H9 (cell line): ENCODE results near the gene KLRC4. TPM values are rescaled to one million over a fixed set of nuclear protein-coding genes. Genes with fewer than 3 reads are reported as not detected.
"Not testable (repeated sequence)": the region's sequence is repeated elsewhere in the genome, so short reads cannot be mapped to it uniquely, and the experiment has no call there.

Source experiments
- DNase-seq: peaks from one replicate; pipeline ENCODE4 v3.0.0-alpha.2; 2017
- H2AFZ ChIP-seq: one replicate; pipeline ENCODE4 v1.6.1; 2013; ENCODE audit warnings: mild to moderate bottlenecking, low read length, control low read depth, moderate library complexity
- H2AK5ac ChIP-seq: 2 replicates; pipeline ENCODE4 v1.6.1; 2013; ENCODE audit warnings: low read length, control low read depth, mixed read lengths; ENCODE audit not compliant: insufficient read length
- H2BK120ac ChIP-seq: one replicate; pipeline ENCODE4 v1.6.1; 2013; ENCODE audit warnings: low read depth, mild to moderate bottlenecking, low read length, control low read depth, inconsistent platforms; ENCODE audit not compliant: poor library complexity, severe bottlenecking
- H2BK12ac ChIP-seq: 2 replicates; pipeline ENCODE4 v1.6.1; 2013; ENCODE audit warnings: low read length, control low read depth, mixed read lengths, low read depth; ENCODE audit not compliant: insufficient read length
- H2BK15ac ChIP-seq: 2 replicates; pipeline ENCODE4 v1.6.1; 2013; ENCODE audit warnings: low read depth, low read length, control low read depth
- H2BK20ac ChIP-seq: one replicate; pipeline ENCODE4 v1.6.1; 2013; ENCODE audit warnings: low read depth, mild to moderate bottlenecking, low read length, control low read depth, inconsistent platforms; ENCODE audit not compliant: poor library complexity, severe bottlenecking
- H2BK5ac ChIP-seq: 2 replicates; pipeline ENCODE4 v1.6.1; 2013; ENCODE audit warnings: low read length, control low read depth, mixed read lengths; ENCODE audit not compliant: insufficient read length
- H3K14ac ChIP-seq: 2 replicates; pipeline ENCODE4 v1.6.1; 2013; ENCODE audit warnings: low read length, control low read depth; ENCODE audit not compliant: insufficient read depth
- H3K18ac ChIP-seq: 2 replicates; pipeline ENCODE4 v1.6.1; 2013; ENCODE audit warnings: low read depth, mild to moderate bottlenecking, mixed read lengths, low read length, control low read depth; ENCODE audit not compliant: insufficient read length
- H3K23ac ChIP-seq: 2 replicates; pipeline ENCODE4 v1.6.1; 2013; ENCODE audit warnings: low read length, control low read depth, mixed read lengths, low read depth; ENCODE audit not compliant: insufficient read length
- H3K23me2 ChIP-seq: 2 replicates; pipeline ENCODE4 v1.6.1; 2013; ENCODE audit warnings: low read depth, mild to moderate bottlenecking, mixed read lengths, low read length, control low read depth; ENCODE audit not compliant: insufficient read length, poor library complexity, severe bottlenecking
- H3K27ac ChIP-seq: 2 replicates; pipeline ENCODE4 v1.5.1; 2013; ENCODE audit warnings: low read length, control low read depth, mixed read lengths, low read depth; ENCODE audit not compliant: insufficient read length
- H3K27me3 ChIP-seq: 2 replicates; pipeline ENCODE4 v1.6.1; 2013; ENCODE audit warnings: low read length, control low read depth, inconsistent platforms; ENCODE audit not compliant: insufficient read depth
- H3K4ac ChIP-seq: 2 replicates; pipeline ENCODE4 v1.6.1; 2013; ENCODE audit warnings: low read depth, mild to moderate bottlenecking, control low read depth, inconsistent platforms, low read length, moderate library complexity
- H3K4me1 ChIP-seq: 2 replicates; pipeline ENCODE4 v1.6.1; 2013; ENCODE audit warnings: low read length, control low read depth, inconsistent platforms; ENCODE audit not compliant: insufficient read depth
- H3K4me2 ChIP-seq: 2 replicates; pipeline ENCODE4 v1.6.1; 2013; ENCODE audit warnings: low read length, control low read depth, mixed read lengths; ENCODE audit not compliant: insufficient read length, insufficient read depth
- H3K56ac ChIP-seq: 2 replicates; pipeline ENCODE4 v1.6.1; 2013; ENCODE audit warnings: low read depth, mild to moderate bottlenecking, mixed read lengths, low read length, control low read depth; ENCODE audit not compliant: insufficient read length
- H3K79me1 ChIP-seq: 2 replicates; pipeline ENCODE4 v1.6.1; 2013; ENCODE audit warnings: low read depth, mild to moderate bottlenecking, moderate library complexity, low read length, control low read depth, inconsistent platforms; ENCODE audit not compliant: insufficient read depth, poor library complexity, severe bottlenecking
- H3K79me2 ChIP-seq: 2 replicates; pipeline ENCODE4 v1.6.1; 2013; ENCODE audit warnings: low read length, control low read depth, inconsistent platforms; ENCODE audit not compliant: insufficient read depth
- H3K9ac ChIP-seq: 2 replicates; pipeline ENCODE4 v1.6.1; 2013; ENCODE audit warnings: low read length, control low read depth, mixed read lengths; ENCODE audit not compliant: insufficient read length; ENCODE audit errors: extremely low read depth
- H3K9me3 ChIP-seq: one replicate; pipeline ENCODE4 v1.6.1; 2013; ENCODE audit warnings: low read depth, low read length, inconsistent platforms; ENCODE audit not compliant: control insufficient read depth
- H3T11ph ChIP-seq: one replicate; pipeline ENCODE4 v1.6.1; 2013; ENCODE audit warnings: mild to moderate bottlenecking, low read length, control low read depth, inconsistent platforms
- H4K20me1 ChIP-seq: one replicate; pipeline ENCODE4 v1.6.1; 2013; ENCODE audit not compliant: control insufficient read depth, insufficient read length, insufficient read depth
- H4K5ac ChIP-seq: 2 replicates; pipeline ENCODE4 v1.6.1; 2013; ENCODE audit warnings: low read depth, mild to moderate bottlenecking, mixed read lengths, low read length, control low read depth; ENCODE audit not compliant: insufficient read length
- H4K8ac ChIP-seq: replicated peaks from 2 replicates; pipeline ENCODE4 v1.6.1; 2013; ENCODE audit warnings: low read length, control low read depth, mixed read lengths, low read depth; ENCODE audit not compliant: insufficient read length
- H4K91ac ChIP-seq: 2 replicates; pipeline ENCODE4 v1.6.1; 2013; ENCODE audit warnings: low read depth, mild to moderate bottlenecking, moderate library complexity, mixed read lengths, low read length, control low read depth; ENCODE audit not compliant: insufficient read length
- H3K27ac Mint-ChIP-seq, 3 experiments: 2 replicates in 2 of 3; 3 replicates in 1 of 3; pipeline ENCODE4 v1.8.0; 2020 to 2021; ENCODE audit warnings: mixed read lengths in 3 of 3, mild to moderate bottlenecking in 1 of 3, moderate library complexity in 1 of 3
- H3K27me3 Mint-ChIP-seq: 2 replicates; pipeline ENCODE4 v1.8.0; 2021; ENCODE audit warnings: low read depth, mild to moderate bottlenecking, moderate library complexity, mixed read lengths
- H3K36me3 Mint-ChIP-seq, 3 experiments: 2 replicates in 2 of 3; 3 replicates in 1 of 3; pipeline ENCODE4 v1.8.0; 2020 to 2021; ENCODE audit warnings: low read depth in 3 of 3, mixed read lengths in 3 of 3; ENCODE audit not compliant: insufficient read depth in 1 of 3
- H3K4me1 Mint-ChIP-seq, 2 experiments: 2 replicates each; pipeline ENCODE4 v1.8.0; 2020; ENCODE audit warnings: mixed read lengths in 2 of 2
- H3K4me3 Mint-ChIP-seq, 2 experiments: 2 replicates in 1 of 2; 3 replicates in 1 of 2; pipeline ENCODE4 v1.8.0; 2020 to 2021; ENCODE audit warnings: mild to moderate bottlenecking in 2 of 2, mixed read lengths in 2 of 2, moderate library complexity in 1 of 2
- H3K9me3 Mint-ChIP-seq, 2 experiments: 2 replicates in 1 of 2; 3 replicates in 1 of 2; pipeline ENCODE4 v1.8.0; 2020; ENCODE audit warnings: mild to moderate bottlenecking in 2 of 2, mixed read lengths in 2 of 2, moderate library complexity in 1 of 2
- WGBS: extraction: QIAGEN DNeasy Blood & Tissue Kit; methylation state at CpG from one replicate; pipeline ENCODE4 v1.1.7; 2013; ENCODE audit warnings: missing lambda C conversion rate, low lambda C conversion rate, mixed read lengths; ENCODE audit not compliant: insufficient read length; ENCODE audit errors: extremely low coverage; 5-methylcytosine and 5-hydroxymethylcytosine counted together
- total RNA-seq: library from RNA; stranded (reverse); gene quantifications from 2 replicates; pipeline ENCODE4 v1.2.1, GENCODE V29; 2021

Gene KLRC4
- total RNA-seq, 1 experiment from 2014 or later = not detected

GRCh38 chr12:10437601-10438000 is 28.0 kb upstream of the KLRC4 start:
- H2AK5ac ChIP-seq, H3K27ac ChIP-seq, H2BK15ac ChIP-seq, H4K91ac ChIP-seq, H2BK12ac ChIP-seq, H3T11ph ChIP-seq, H3K27ac Mint-ChIP-seq, H3K4me1 ChIP-seq, H3K9me3 ChIP-seq, H3K4me2 ChIP-seq, H2BK5ac ChIP-seq, H3K4ac ChIP-seq, H4K20me1 ChIP-seq, H3K9me3 Mint-ChIP-seq, H3K4me1 Mint-ChIP-seq, H3K36me3 Mint-ChIP-seq, H3K14ac ChIP-seq, H3K23ac ChIP-seq, H2BK20ac ChIP-seq, H3K18ac ChIP-seq, H3K27me3 ChIP-seq, H3K23me2 ChIP-seq, H4K5ac ChIP-seq, H3K79me1 ChIP-seq, H4K8ac ChIP-seq, H3K9ac ChIP-seq, H3K56ac ChIP-seq, H2AFZ ChIP-seq, H3K27me3 Mint-ChIP-seq, H3K4me3 Mint-ChIP-seq, H3K79me2 ChIP-seq, DNase-seq, H2BK120ac ChIP-seq: not testable (repeated sequence)
- WGBS = no CpG with 5 or more reads among the region's 2 CpGs

- H3K56ac ChIP-seq, H3K9me3 Mint-ChIP-seq: not testable (repeated sequence)
These were observed 26.3 kb upstream of the KLRC4 start, which contains the start of gene KLRC2 for GRCh38 chr12:10435816-10436215. KLRC2 (minus strand) TSS chr12:10436010; CDS start chr12:10435986, 24 bp downstream.

More at GRCh38 chr12:10435816-10436215, 26.3 kb upstream of the KLRC4 start, which contains the start of gene KLRC2:
- H2BK5ac ChIP-seq, H3K4me3 Mint-ChIP-seq, H4K20me1 ChIP-seq, H3T11ph ChIP-seq, H3K18ac ChIP-seq, H3K14ac ChIP-seq, H4K91ac ChIP-seq, H3K4me1 ChIP-seq, H3K23me2 ChIP-seq, H3K4me2 ChIP-seq, H2BK120ac ChIP-seq, H3K79me1 ChIP-seq, H3K27me3 ChIP-seq, H3K79me2 ChIP-seq, H3K4ac ChIP-seq, H3K27me3 Mint-ChIP-seq, H3K9ac ChIP-seq, H4K5ac ChIP-seq, H2BK15ac ChIP-seq, H3K23ac ChIP-seq, H2AFZ ChIP-seq, H3K4me1 Mint-ChIP-seq, H2BK20ac ChIP-seq, H4K8ac ChIP-seq, H3K27ac Mint-ChIP-seq, DNase-seq, H3K36me3 Mint-ChIP-seq, H2AK5ac ChIP-seq, H2BK12ac ChIP-seq, H3K9me3 ChIP-seq, H3K27ac ChIP-seq: not testable (repeated sequence)
- WGBS = no CpG with 5 or more reads among the region's 3 CpGs
